Skin of body (tissue), 2 donors: ENCODE results near the gene RWDD2A. TPM values are rescaled to one million over a fixed set of nuclear protein-coding genes. Genes with fewer than 3 reads are reported as not detected.
"Not testable (repeated sequence)": the region's sequence is repeated elsewhere in the genome, so short reads cannot be mapped to it uniquely, and the experiment has no call there.

ENCODE experiments used
- DNase-seq: peaks from one replicate; lab custom pipeline; 2025; lab: John Stamatoyannopoulos, UW
- total RNA-seq: library from RNA; depleted of rRNA; stranded (reverse); fragments of >200 nt; gene quantifications from one replicate; pipeline ENCODE4 v1.2.3, GENCODE V29; 2014

RWDD2A gene
- 2.9 TPM for total RNA-seq

DNA sequence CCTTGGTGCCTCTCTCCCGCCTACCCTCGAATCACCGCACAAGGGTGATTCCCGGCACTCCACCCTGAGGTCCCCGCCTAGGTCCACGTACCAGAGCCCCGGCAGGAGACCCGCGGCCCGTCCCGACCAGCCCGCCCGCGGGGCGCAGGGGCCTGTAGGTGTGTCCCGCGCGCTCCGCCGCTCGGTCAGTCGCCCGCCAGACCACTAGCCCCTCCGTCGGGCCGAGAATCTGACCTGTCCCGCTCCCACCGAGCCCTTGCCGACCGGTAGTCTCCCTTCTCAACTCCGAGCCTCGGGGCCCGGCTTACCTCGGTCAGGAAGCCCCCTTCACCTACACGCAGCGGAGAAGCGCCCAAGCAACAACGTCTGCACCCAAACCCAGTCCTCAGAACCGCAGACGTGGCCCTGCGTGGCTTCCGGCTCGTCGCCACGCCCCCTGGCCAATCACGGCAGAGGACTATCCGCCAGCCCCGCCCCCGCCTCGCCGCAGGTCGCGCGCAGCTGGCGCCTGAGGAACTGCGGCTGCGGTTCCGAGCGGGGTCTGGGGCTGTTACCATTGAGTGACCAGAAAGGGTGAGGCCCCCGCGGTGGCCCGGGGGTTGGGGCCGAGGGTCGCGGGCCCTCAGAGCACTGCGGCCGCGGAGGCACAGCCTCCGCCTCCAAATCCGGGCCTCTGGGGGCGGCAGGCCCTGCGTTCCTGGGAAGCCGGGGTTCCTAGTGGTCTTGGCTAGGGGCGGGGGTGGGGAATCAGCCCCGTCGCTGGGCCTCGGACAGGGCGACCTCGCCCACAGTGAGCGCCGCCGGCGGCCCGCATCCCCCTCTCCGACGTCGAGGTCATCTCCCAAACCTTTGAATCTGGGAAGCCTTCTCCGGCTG lies at the start of gene RWDD2A, which contains the start of gene PGM3:
Gene RWDD2A, plus strand, starts transcription at position 487 of the 876 bp plus-strand sequence. CDS start 1,095 bp downstream, outside the sequence.
Gene PGM3, minus strand, starts transcription at position 395 of the 876 bp plus-strand sequence. CDS start 2,253 bp downstream, outside the sequence.
- peak; percentile 80 for DNase-seq

GRCh38 chr6:83151114-83151513 lies 42.0 kb upstream of the RWDD2A start:
- no peak for DNase-seq

GRCh38 chr6:83152913-83153312 lies 40.2 kb upstream of the RWDD2A start:
- no peak for DNase-seq

GRCh38 chr6:83153883-83154521 lies 39.2 kb upstream of the RWDD2A start:
- DNase-seq = no peak

- DNase-seq = no peak
These were observed 37.4 kb upstream of the RWDD2A start for GRCh38 chr6:83155794-83156193.

GRCh38 chr6:83160167-83160566 lies 33.0 kb upstream of the RWDD2A start:
- no peak for DNase-seq

DNA sequence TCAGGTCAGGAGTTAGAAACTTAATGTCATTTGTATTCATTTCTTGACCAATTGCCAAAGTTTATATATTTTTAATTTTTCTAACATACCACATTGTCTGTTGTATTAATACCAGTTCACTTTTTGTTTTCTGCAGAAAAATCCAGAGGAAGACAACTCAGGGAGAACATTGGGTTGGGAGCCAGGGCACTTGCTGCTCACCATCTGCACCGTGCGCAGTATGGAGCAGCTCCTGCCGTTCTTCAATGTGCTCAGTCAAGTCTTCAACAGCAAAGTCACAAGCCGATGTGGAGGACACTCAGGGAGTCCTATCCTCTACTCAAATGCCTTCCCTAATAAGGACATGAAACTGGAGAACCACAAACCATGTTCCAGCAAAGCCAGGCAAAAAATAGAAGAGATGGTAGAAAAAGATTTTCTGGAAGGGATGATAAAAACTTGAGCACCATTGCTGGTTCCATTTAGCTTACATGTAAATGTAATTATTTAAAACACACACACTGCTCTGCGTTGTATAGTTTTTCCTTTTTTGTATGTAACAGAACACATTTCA lies 25.4 kb upstream of the RWDD2A start:
- DNase-seq = no peak

- no peak for DNase-seq
These were observed 24.6 kb upstream of the RWDD2A start for GRCh38 chr6:83168556-83168955.

DNA sequence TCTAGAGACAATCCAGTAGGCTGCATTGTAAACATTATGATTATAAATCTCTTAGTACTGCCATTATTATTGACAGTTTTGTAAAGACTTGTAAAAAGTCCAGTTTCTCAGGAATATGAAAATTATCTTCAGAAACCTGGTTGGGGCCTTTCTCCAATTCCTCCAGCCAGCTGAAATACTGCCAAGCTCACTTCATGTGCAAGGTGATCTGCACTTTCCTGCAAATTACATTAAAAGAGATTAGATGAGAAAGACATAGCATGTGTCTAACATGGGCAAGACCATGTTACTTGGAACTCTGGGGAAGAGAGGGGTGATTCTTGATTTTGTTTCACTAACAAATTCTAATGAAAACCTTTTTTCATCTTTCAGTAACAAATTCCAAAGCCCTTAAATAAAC lies 24.1 kb upstream of the RWDD2A start:
- DNase-seq = no peak

DNA sequence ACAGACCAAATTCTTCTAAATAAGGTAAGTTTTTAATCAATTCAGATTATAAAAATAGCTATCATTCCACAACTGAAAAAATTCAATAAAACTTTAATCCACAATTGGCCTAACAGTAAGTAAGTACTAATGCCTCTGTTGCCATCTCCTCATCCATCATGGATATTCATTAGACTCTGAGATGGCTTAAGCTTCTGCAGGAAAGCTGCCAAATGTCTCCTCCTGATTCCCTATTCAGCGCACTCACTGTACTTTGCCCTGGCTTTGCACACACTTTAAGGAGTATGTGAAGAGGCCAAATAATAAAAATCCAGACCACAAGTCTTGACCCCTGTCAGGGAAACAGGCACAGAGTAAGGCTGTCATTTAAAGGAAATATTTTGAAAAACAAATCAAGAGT lies 23.6 kb upstream of the RWDD2A start:
- no peak for DNase-seq

DNA sequence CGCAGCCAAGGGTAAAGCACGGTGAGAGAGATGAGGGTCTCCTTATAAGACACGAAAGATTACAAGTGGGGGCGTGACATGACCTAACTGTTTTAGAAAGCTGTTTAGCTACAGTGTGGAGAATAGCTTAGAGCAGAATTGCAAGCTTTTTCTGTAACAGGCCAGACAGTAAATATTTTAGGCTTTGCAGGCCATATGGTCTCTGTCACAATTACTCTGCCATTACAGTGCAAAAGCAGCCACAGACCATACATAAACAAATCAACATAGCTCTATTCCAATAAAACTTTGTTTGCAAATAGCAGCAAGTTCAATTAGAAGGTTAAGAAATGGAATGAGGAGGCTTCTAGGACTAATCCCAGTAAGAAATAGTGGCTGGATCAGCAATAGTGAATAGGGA lies 16.9 kb upstream of the RWDD2A start:
- DNase-seq = no peak

DNA sequence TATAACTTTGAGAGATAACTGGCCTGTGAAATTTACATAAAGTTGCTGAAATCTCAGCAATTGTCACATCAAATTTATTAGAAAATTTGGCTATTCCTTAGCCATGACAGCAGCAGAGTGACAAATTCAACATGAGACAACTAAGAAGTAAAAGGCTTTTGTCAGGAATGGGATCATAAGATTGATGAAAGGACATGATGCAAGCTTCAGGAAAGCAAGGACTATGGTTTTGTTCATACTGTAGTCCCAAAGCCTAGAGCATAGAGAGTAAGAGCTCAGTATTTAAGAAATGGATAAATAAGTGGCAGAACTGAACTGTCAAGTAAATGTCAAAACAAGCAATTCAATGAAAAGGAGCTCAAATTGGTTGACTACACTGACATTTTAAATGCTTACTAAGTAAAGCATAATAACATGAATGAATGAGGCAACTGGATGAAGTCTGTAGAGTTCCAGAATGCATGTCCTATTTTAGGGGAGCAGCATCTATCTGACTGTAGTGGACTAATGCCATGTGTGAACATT lies 12.7 kb upstream of the RWDD2A start:
- DNase-seq = no peak

DNA sequence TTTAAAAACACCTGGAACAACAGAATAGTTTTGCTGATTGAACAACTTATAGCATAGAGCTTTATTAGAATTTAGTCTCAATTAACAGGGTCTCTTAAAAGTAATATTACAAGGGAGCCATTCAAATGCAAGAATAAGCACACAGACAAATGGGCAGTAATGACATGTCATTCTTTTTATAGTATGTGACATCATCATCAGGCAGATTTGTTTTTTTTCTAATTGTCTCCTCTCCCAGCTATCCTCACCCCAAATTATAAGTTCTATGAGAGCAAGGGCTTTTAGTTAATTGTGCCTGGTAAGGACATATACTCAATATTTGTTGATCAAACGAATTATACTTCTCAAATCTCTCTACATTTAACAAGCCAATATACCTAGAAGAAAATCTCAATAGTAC lies 11.0 kb upstream of the RWDD2A start:
- DNase-seq = no peak

- no peak for DNase-seq
These were observed 9.9 kb upstream of the RWDD2A start for GRCh38 chr6:83183082-83183828.

DNA sequence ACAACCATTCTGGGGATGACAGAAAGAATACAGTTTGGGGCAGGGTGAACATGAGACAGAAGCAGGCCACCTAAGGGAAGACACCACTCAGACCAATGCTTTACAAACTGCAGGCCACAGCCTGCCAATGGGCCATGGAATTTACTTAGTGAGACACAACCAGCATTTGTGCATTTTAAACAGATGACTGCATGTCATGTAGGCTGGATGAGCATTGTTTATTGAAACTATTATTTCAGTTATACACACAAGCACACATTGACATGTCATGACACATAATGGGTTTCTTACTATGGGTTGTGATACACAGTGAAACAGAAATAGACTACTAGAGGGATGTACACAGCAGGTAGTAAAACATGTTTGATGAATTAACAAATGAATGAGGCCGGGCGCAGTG lies 8.1 kb upstream of the RWDD2A start:
- no peak for DNase-seq

DNA sequence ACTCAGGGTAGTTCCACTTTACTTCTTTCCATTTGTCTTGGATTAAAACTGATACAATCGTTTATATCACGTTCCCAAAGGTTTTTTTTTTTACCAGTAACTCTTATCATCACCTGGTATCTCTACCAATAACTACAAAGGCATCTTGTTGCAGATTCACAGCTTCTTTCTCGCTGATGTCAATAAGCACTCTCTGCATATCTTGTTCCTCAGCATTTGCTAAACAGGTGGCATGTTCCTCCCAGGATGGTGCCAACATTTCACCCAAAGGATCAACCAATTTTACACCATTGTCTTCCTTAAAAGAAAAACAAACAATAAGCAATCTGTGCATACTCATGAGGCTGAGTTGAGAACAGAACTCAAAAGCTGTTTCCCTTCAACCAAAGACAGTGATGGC lies 4.7 kb upstream of the RWDD2A start:
- DNase-seq = no peak

DNA sequence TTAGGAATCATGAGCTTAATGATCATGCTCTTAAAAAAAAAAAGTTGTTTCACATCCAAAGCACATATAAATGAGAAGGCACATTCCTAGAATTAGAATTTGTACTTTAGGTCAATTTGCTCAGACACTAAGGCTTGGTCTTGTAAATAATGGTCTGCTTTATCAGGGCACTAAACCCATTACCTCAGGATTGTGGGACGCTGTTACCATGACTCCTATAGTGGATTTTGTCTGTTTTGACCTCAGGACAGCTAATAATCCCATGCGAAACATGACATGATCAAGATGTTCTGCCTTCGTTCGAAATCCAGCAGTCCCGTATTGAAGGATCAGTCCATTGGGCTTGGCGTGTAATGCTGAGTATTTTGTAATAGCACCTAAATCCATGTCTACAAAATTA lies 2.5 kb upstream of the RWDD2A start:
- no peak for DNase-seq

- not testable (repeated sequence) for DNase-seq
These were observed 1.2 kb upstream of the RWDD2A start for GRCh38 chr6:83191974-83192373.

- DNase-seq = peak; percentile 3
These were observed 701 bp upstream of the RWDD2A start for GRCh38 chr6:83192456-83192855.

GRCh38 chr6:83193747-83194566 lies 800 bp downstream of the RWDD2A start:
- no peak for DNase-seq
